Mucosa of stomach (tissue), 1 donor: Measurements from ENCODE around the gene NIPAL3.

ENCODE experiments used
- H3K27me3 ChIP-seq: one replicate; pipeline ENCODE4 v1.7.0; 2013; ENCODE audit warnings: mild to moderate bottlenecking, low read length; ENCODE audit not compliant: control insufficient read depth, insufficient read depth
- H3K36me3 ChIP-seq: one replicate; pipeline ENCODE4 v1.7.0; 2013; ENCODE audit warnings: low read length; ENCODE audit not compliant: control insufficient read depth, insufficient read depth
- H3K4me1 ChIP-seq: one replicate; pipeline ENCODE4 v1.7.0; 2013; ENCODE audit warnings: mild to moderate bottlenecking, low read length; ENCODE audit not compliant: control insufficient read depth, insufficient read depth
- H3K4me3 ChIP-seq: one replicate; pipeline ENCODE4 v1.7.0; 2013; ENCODE audit warnings: low read length
- H3K9ac ChIP-seq: one replicate; pipeline ENCODE4 v1.7.0; 2013; ENCODE audit warnings: mild to moderate bottlenecking, low read length, moderate library complexity
- H3K9me3 ChIP-seq: one replicate; pipeline ENCODE4 v1.7.0; 2013; ENCODE audit warnings: mild to moderate bottlenecking, low read length, moderate library complexity; ENCODE audit not compliant: control insufficient read depth
- donor health status: Pancreatic carcinoma.

The NIPAL3 gene

GRCh38 chr1:24384251-24385090, 31.1 kb upstream of the NIPAL3 start:
- H3K4me3 ChIP-seq = no peak overlapping the region
- H3K9me3 ChIP-seq = no peaks in the 10 kb centered on the region
- H3K27me3 ChIP-seq = no peaks in the 10 kb centered on the region
- H3K36me3 ChIP-seq = no peaks in the 10 kb centered on the region
- peak overlapping the region; percentile 23 for H3K9ac ChIP-seq
- peaks cover 49% of the 10 kb centered on the region for H3K4me1 ChIP-seq

GRCh38 chr1:24385160-24385940, 30.3 kb upstream of the NIPAL3 start:
- no peaks in the 10 kb centered on the region for H3K36me3 ChIP-seq
- peaks cover 46% of the 10 kb centered on the region for H3K4me1 ChIP-seq
- H3K4me3 ChIP-seq = no peak overlapping the region
- H3K9me3 ChIP-seq = no peaks in the 10 kb centered on the region
- no peaks in the 10 kb centered on the region for H3K27me3 ChIP-seq
- no peak overlapping the region for H3K9ac ChIP-seq

- Histone ChIP-seq H3K4me1 (peaks cover 37% of the 10 kb centered on the region), H3K9me3 (no peaks in the 10 kb centered on the region), H3K9ac (no peak overlapping the region), H3K4me3 (no peak overlapping the region), H3K36me3 (no peaks in the 10 kb centered on the region), H3K27me3 (no peaks in the 10 kb centered on the region)
Observed at GRCh38 chr1:24386241-24386640, 29.4 kb upstream of the NIPAL3 start.

GRCh38 chr1:24386931-24387330, 28.7 kb upstream of the NIPAL3 start:
- H3K9me3 ChIP-seq = no peaks in the 10 kb centered on the region
- no peak overlapping the region for H3K9ac ChIP-seq
- H3K36me3 ChIP-seq = no peaks in the 10 kb centered on the region
- no peaks in the 10 kb centered on the region for H3K27me3 ChIP-seq
- H3K4me3 ChIP-seq = no peak overlapping the region
- H3K4me1 ChIP-seq = peaks cover 32% of the 10 kb centered on the region

GRCh38 chr1:24387636-24388175, 27.9 kb upstream of the NIPAL3 start:
- H3K9ac ChIP-seq = no peak overlapping the region
- H3K4me1 ChIP-seq = peaks cover 37% of the 10 kb centered on the region
- no peaks in the 10 kb centered on the region for H3K9me3 ChIP-seq
- no peaks in the 10 kb centered on the region for H3K27me3 ChIP-seq
- no peaks in the 10 kb centered on the region for H3K36me3 ChIP-seq
- H3K4me3 ChIP-seq = no peak overlapping the region

- H3K36me3 ChIP-seq = no peaks in the 10 kb centered on the region
- H3K4me1 ChIP-seq = peaks cover 37% of the 10 kb centered on the region
- H3K4me3 ChIP-seq = no peak overlapping the region
- no peaks in the 10 kb centered on the region for H3K9me3 ChIP-seq
- H3K9ac ChIP-seq = no peak overlapping the region
- H3K27me3 ChIP-seq = no peaks in the 10 kb centered on the region
Observed at GRCh38 chr1:24388331-24388885, 27.2 kb upstream of the NIPAL3 start.

- no peaks in the 10 kb centered on the region for H3K27me3 ChIP-seq
- no peaks in the 10 kb centered on the region for H3K36me3 ChIP-seq
- H3K4me1 ChIP-seq = peaks cover 32% of the 10 kb centered on the region
- no peak overlapping the region for H3K4me3 ChIP-seq
- no peaks in the 10 kb centered on the region for H3K9me3 ChIP-seq
- no peak overlapping the region for H3K9ac ChIP-seq
Observed at GRCh38 chr1:24389231-24389678, 26.3 kb upstream of the NIPAL3 start.

GRCh38 chr1:24390924-24391782, 24.4 kb upstream of the NIPAL3 start:
- peaks cover 15% of the 10 kb centered on the region for H3K4me1 ChIP-seq
- no peaks in the 10 kb centered on the region for H3K9me3 ChIP-seq
- H3K27me3 ChIP-seq = no peaks in the 10 kb centered on the region
- no peak overlapping the region for H3K4me3 ChIP-seq
- no peak overlapping the region for H3K9ac ChIP-seq
- no peaks in the 10 kb centered on the region for H3K36me3 ChIP-seq

GRCh38 chr1:24391882-24392603, 23.6 kb upstream of the NIPAL3 start:
- H3K27me3 ChIP-seq = no peaks in the 10 kb centered on the region
- no peak overlapping the region for H3K4me3 ChIP-seq
- H3K36me3 ChIP-seq = no peaks in the 10 kb centered on the region
- H3K9ac ChIP-seq = no peak overlapping the region
- H3K4me1 ChIP-seq = peaks cover 14% of the 10 kb centered on the region
- H3K9me3 ChIP-seq = no peaks in the 10 kb centered on the region

- Histone ChIP-seq H3K4me1 (peaks cover 14% of the 10 kb centered on the region), H3K9ac (no peak overlapping the region), H3K27me3 (no peaks in the 10 kb centered on the region), H3K36me3 (no peaks in the 10 kb centered on the region), H3K9me3 (no peaks in the 10 kb centered on the region), H3K4me3 (no peak overlapping the region)
Observed at GRCh38 chr1:24392604-24392946, 23.0 kb upstream of the NIPAL3 start.
